ENCODE results near the gene WDSUB1. TPM values are rescaled to one million over a fixed set of nuclear protein-coding genes. Genes with fewer than 3 reads are reported as not detected.
A peak's percentile ranks its signal among the peaks of the same experiment; 100 is the strongest.

Gene WDSUB1
- total and polyA plus RNA-seq, 9 of the 15 experiments (the other 6 are each of a cell fraction or from before 2014, with no cell fraction given) = 5.2 to 13.7 (median 9.4) TPM

DNA sequence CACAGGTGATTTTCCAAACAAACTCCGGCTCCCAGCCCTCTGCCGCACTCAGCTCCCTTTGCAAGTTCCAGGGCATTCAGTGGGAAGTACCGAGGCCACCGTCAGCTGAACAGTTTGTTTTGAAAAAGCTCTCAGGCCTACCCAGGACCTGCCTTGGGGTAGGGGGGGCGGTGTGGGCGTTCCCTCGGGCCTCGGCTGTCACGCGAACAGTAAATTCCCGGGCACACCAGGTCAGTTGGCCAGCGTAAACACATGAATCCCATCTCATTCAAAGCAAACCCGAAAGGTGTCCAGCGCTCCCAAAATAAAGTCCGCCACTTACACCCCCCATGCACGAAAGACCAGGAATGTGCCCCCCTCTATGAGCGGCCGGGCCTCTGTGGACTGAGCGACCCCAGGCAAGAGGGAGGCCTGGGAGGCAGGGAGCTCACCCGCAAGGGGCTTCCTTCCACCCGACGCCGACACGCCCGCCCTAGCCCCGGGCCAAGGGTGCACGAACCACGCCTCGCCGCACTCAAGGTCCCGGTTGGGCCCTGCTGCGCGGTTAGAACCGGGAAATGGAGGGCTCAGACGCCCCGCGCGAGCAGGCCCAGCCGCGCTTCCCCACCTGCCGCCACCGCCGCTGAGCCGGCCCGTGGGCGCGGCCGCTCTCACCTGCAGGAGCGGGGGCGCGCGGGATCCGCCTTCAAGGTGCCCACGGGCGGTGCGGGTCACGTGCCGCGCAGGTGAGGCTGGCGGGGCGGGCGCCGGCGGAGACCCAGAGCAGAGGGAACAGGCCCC is at the start of gene WDSUB1 (continued):
- no peak for TF ChIP-seq CREB3 (tag; conservative IDR thresholded peaks at IDR 0.05; ENCODE audit: low read depth)
- TF ChIP-seq SPI1 (IDR thresholded peaks at IDR 0.05; ENCODE audit: borderline replicate concordance, low read depth, low read length) = no peak
- no peak for TF ChIP-seq TAF1 (IDR thresholded peaks at IDR 0.05; ENCODE audit: control insufficient read depth, extremely low read depth, insufficient read depth, low read length, severe bottlenecking)
- no peak for TF ChIP-seq ZNF830 (CRISPR knock-in tag; IDR thresholded peaks at IDR 0.05)
- TF ChIP-seq NFE2L1 (tag; IDR thresholded peaks at IDR 0.05; ENCODE audit: borderline replicate concordance, low read depth) = no peak
- TF ChIP-seq TGIF2 (CRISPR knock-in tag; IDR thresholded peaks at IDR 0.05) = peak; percentile 95; the same call in 1 of the 2 replicates
- TF ChIP-seq ZBTB9 (CRISPR knock-in tag; IDR thresholded peaks at IDR 0.05) = peak; percentile 90; the same call in 1 of the 2 replicates
- TF ChIP-seq ZBTB1 (CRISPR knock-in tag; IDR thresholded peaks at IDR 0.05; ENCODE audit: borderline replicate concordance, low read depth) = 0 out of 2 replicates have a peak, but pooled peaks have one; percentile 63
- TF ChIP-seq ELF4 (CRISPR knock-in tag; IDR thresholded peaks at IDR 0.05) = no peak; the same call in 1 of the 2 replicates
- TF ChIP-seq L3MBTL2 (IDR thresholded peaks at IDR 0.05) = peak; percentile 89
- no peak for TF ChIP-seq ZNF717 (CRISPR knock-in tag; IDR thresholded peaks at IDR 0.05)
- peak; percentile 87 for TF ChIP-seq CCNT2 (IDR thresholded peaks at IDR 0.05; ENCODE audit: borderline replicate concordance, extremely low read depth, insufficient read length, low read depth, low read length)
- no peak for TF ChIP-seq POLR2H (tag; IDR thresholded peaks at IDR 0.05; ENCODE audit: low read depth)
- no peak for TF ChIP-seq MAFK (IDR thresholded peaks at IDR 0.05; ENCODE audit: low read length)
- no peak for TF ChIP-seq ZNF143 (CRISPR knock-in tag; IDR thresholded peaks at IDR 0.05)
- no peak for TF ChIP-seq NFYB (IDR thresholded peaks at IDR 0.05; ENCODE audit: extremely low read depth, insufficient read length)
- TF ChIP-seq, protein P1, sequence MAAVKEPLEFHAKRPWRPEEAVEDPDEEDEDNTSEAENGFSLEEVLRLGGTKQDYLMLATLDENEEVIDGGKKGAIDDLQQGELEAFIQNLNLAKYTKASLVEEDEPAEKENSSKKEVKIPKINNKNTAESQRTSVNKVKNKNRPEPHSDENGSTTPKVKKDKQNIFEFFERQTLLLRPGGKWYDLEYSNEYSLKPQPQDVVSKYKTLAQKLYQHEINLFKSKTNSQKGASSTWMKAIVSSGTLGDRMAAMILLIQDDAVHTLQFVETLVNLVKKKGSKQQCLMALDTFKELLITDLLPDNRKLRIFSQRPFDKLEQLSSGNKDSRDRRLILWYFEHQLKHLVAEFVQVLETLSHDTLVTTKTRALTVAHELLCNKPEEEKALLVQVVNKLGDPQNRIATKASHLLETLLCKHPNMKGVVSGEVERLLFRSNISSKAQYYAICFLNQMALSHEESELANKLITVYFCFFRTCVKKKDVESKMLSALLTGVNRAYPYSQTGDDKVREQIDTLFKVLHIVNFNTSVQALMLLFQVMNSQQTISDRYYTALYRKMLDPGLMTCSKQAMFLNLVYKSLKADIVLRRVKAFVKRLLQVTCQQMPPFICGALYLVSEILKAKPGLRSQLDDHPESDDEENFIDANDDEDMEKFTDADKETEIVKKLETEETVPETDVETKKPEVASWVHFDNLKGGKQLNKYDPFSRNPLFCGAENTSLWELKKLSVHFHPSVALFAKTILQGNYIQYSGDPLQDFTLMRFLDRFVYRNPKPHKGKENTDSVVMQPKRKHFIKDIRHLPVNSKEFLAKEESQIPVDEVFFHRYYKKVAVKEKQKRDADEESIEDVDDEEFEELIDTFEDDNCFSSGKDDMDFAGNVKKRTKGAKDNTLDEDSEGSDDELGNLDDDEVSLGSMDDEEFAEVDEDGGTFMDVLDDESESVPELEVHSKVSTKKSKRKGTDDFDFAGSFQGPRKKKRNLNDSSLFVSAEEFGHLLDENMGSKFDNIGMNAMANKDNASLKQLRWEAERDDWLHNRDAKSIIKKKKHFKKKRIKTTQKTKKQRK (IDR thresholded peaks at IDR 0.05; ENCODE audit: borderline replicate concordance, low read depth, low read length) = no peak
- no peak for TF ChIP-seq CREB5 (CRISPR knock-in tag; IDR thresholded peaks at IDR 0.05)
- TF ChIP-seq GATAD2B (IDR thresholded peaks at IDR 0.05; ENCODE audit: borderline replicate concordance) = peak; percentile 59; the same call in 1 of the 2 replicates
- no peak for TF ChIP-seq DMBX1 (CRISPR knock-in tag; IDR thresholded peaks at IDR 0.05; ENCODE audit: borderline replicate concordance)

Data from K562 (cell line).